ENCODE results near the gene BABAM2. TPM values are rescaled to one million over a fixed set of nuclear protein-coding genes. Genes with fewer than 3 reads are reported as not detected.

The BABAM2 gene
- total RNA-seq, 4 donors from 2014 or later, result 57.2 to 72.2 (median 67.5) TPM

- ATAC-seq (peak; percentile 30 to 68), DNase-seq (peak; percentile 42 to 77)
- peaks cover 18 to 39% of the 10 kb centered on the region in 2 donors for H3K4me1 ChIP-seq
- H3K27ac ChIP-seq, result peak overlapping the region; percentile 37 to 63 (median 52)
- in situ Hi-C loops (cut with MboI; ENCODE audit: low sequenced_read_pairs in 4 of 4) (no loop called here), intact Hi-C loops (cut with DNase I; ENCODE audit: low total_unique reads) (no loop called here)
- no peak overlapping the region for H3K4me3 ChIP-seq
- H3K36me3 ChIP-seq, result no peaks in the 10 kb centered on the region
- H3K9me3 ChIP-seq, result no peaks in the 10 kb centered on the region
- no peak for TF ChIP-seq CTCF (IDR thresholded peaks at IDR 0.05 in 4 of 5, conservative IDR thresholded peaks at IDR 0.05 in 1 of 5)
- no peak for TF ChIP-seq POLR2A (IDR thresholded peaks at IDR 0.05)
- no peaks in the 10 kb centered on the region for H3K27me3 ChIP-seq
Measured at GRCh38 chr2:28226558-28226957, 336.0 kb downstream of the BABAM2 start.

- H3K9me3 ChIP-seq, result no peaks in the 10 kb centered on the region
- no peak overlapping the region for H3K4me3 ChIP-seq
- H3K4me1 ChIP-seq, result peaks cover 18 to 49% of the 10 kb centered on the region in 2 donors
- in situ Hi-C loops (cut with MboI; ENCODE audit: low sequenced_read_pairs in 4 of 4), result no loop called here
- no peak for TF ChIP-seq POLR2A (IDR thresholded peaks at IDR 0.05)
- no peak for TF ChIP-seq CTCF (IDR thresholded peaks at IDR 0.05 in 4 of 5, conservative IDR thresholded peaks at IDR 0.05 in 1 of 5)
- H3K27ac ChIP-seq, result no peak overlapping the region
- DNase-seq (no peak), ATAC-seq (no peak)
- intact Hi-C loops (cut with DNase I; ENCODE audit: low total_unique reads), result no loop called here
- H3K36me3 ChIP-seq, result no peaks in the 10 kb centered on the region
- no peaks in the 10 kb centered on the region for H3K27me3 ChIP-seq
Measured at GRCh38 chr2:28227498-28227897, 337.0 kb downstream of the BABAM2 start.

- no peak overlapping the region for H3K4me3 ChIP-seq
- DNase-seq (no peak), ATAC-seq (no peak)
- no peak overlapping the region for H3K27ac ChIP-seq
- peaks cover 18 to 52% of the 10 kb centered on the region in 2 donors for H3K4me1 ChIP-seq
- no peaks in the 10 kb centered on the region for H3K9me3 ChIP-seq
- in situ Hi-C loops (cut with MboI; ENCODE audit: low sequenced_read_pairs in 4 of 4), result no loop called here
- H3K36me3 ChIP-seq, result no peaks in the 10 kb centered on the region
- no peaks in the 10 kb centered on the region for H3K27me3 ChIP-seq
- intact Hi-C loops (cut with DNase I; ENCODE audit: low total_unique reads), result no loop called here
- TF ChIP-seq POLR2A (IDR thresholded peaks at IDR 0.05), result no peak
- peak in 3 of 5 experiments; percentile 10 to 47 (median 18) for TF ChIP-seq CTCF (IDR thresholded peaks at IDR 0.05 in 4 of 5, conservative IDR thresholded peaks at IDR 0.05 in 1 of 5)
Measured at GRCh38 chr2:28228434-28228995, 338.0 kb downstream of the BABAM2 start.

GRCh38 chr2:28231110-28231631 is 340.6 kb downstream of the BABAM2 start:
- intact Hi-C loops (cut with DNase I; ENCODE audit: low total_unique reads), result no loop called here
- ATAC-seq, result peak; percentile 85 to 86
- in situ Hi-C loops (cut with MboI; ENCODE audit: low sequenced_read_pairs in 4 of 4), result no loop called here

More at GRCh38 chr2:28231110-28231631, 340.6 kb downstream of the BABAM2 start:
- Histone ChIP-seq H3K27ac (peak overlapping the region; percentile 56 to 77 (median 60)), H3K27me3 (no peaks in the 10 kb centered on the region), H3K36me3 (no peaks in the 10 kb centered on the region), H3K4me1 (peaks cover 18 to 40% of the 10 kb centered on the region in 2 donors), H3K4me3 (no peak overlapping the region), H3K9me3 (no peaks in the 10 kb centered on the region)
- peak; percentile 64 to 77 for DNase-seq
- TF ChIP-seq POLR2A (IDR thresholded peaks at IDR 0.05) (no peak), CTCF (IDR thresholded peaks at IDR 0.05 in 4 of 5, conservative IDR thresholded peaks at IDR 0.05 in 1 of 5) (no peak)

Data from gastrocnemius medialis (tissue), 4 donors.